ENCODE measurements around the gene NTN5. TPM values are rescaled to one million over a fixed set of nuclear protein-coding genes. Genes with fewer than 3 reads are reported as not detected.

NTN5 gene
- total RNA-seq, 1 experiment from 2014 or later = 0.57 TPM

GRCh38 chr19:48644839-48645619, 27.8 kb downstream of the NTN5 start:
- Mint-ChIP-seq H3K27me3 (ENCODE audit: unreplicated experiment) (peaks cover 69% of the 10 kb centered on the region), H3K4me3 (ENCODE audit: low read depth, unreplicated experiment) (peak overlapping the region; percentile 55), H3K4me1 (ENCODE audit: low read depth, unreplicated experiment) (peaks cover 20% of the 10 kb centered on the region), H3K36me3 (ENCODE audit: insufficient read depth, unreplicated experiment) (peaks cover 6% of the 10 kb centered on the region), H3K9me3 (ENCODE audit: low read depth, unreplicated experiment) (no peaks in the 10 kb centered on the region), H3K27ac (ENCODE audit: unreplicated experiment) (no peak overlapping the region)
- no TSS peak for BruUV-seq (replicated peaks)
- TF ChIP-seq CTCF (IDR thresholded peaks at IDR 0.05; ENCODE audit: unreplicated experiment) = no peak
- CTCF ChIA-PET = interaction anchor here (0.8 to 2.4 kb wide), 11 partner anchors 12 to 198 kb away, joined by 3 to 13 read pairs (median 5); no protein-coding TSS in a partner anchor
- DNase-seq = peak; percentile 72
- intact Hi-C loops (cut with micrococcal nuclease; ENCODE audit: unreplicated experiment) = loop anchor here (2.0 kb wide), 1 partner anchor 140 kb away; no protein-coding TSS in a partner anchor

- CTCF ChIA-PET = interaction anchor here (1.1 to 2.4 kb wide), 3 partner anchors 80 to 138 kb away, joined by 4 to 13 read pairs (median 7); no protein-coding TSS in a partner anchor
- intact Hi-C loops (cut with micrococcal nuclease; ENCODE audit: unreplicated experiment) = loop anchor here (2.0 kb wide), 1 partner anchor 140 kb away; no protein-coding TSS in a partner anchor
- Mint-ChIP-seq H3K27ac (ENCODE audit: unreplicated experiment) (no peak overlapping the region), H3K4me3 (ENCODE audit: low read depth, unreplicated experiment) (no peak overlapping the region), H3K27me3 (ENCODE audit: unreplicated experiment) (peaks cover 76% of the 10 kb centered on the region), H3K4me1 (ENCODE audit: low read depth, unreplicated experiment) (peaks cover 27% of the 10 kb centered on the region), H3K9me3 (ENCODE audit: low read depth, unreplicated experiment) (no peaks in the 10 kb centered on the region), H3K36me3 (ENCODE audit: insufficient read depth, unreplicated experiment) (peaks cover 6% of the 10 kb centered on the region)
- DNase-seq = no peak
- BruUV-seq (replicated peaks) = no TSS peak
- TF ChIP-seq CTCF (IDR thresholded peaks at IDR 0.05; ENCODE audit: unreplicated experiment) = no peak
These were observed 28.5 kb downstream of the NTN5 start for GRCh38 chr19:48644355-48644754.

- no peak for DNase-seq
- H3K4me3 Mint-ChIP-seq (ENCODE audit: low read depth, unreplicated experiment) = no peak overlapping the region
- BruUV-seq (replicated peaks) = no TSS peak
- CTCF ChIA-PET = interaction anchor here (0.5 to 1.1 kb wide), 2 partner anchors 12 to 248 kb away, joined by 3 to 8 read pairs; no protein-coding TSS in a partner anchor
- peaks cover 3% of the 10 kb centered on the region for H3K9me3 Mint-ChIP-seq (ENCODE audit: low read depth, unreplicated experiment)
- no peak overlapping the region for H3K27ac Mint-ChIP-seq (ENCODE audit: unreplicated experiment)
- peaks cover 19% of the 10 kb centered on the region for H3K36me3 Mint-ChIP-seq (ENCODE audit: insufficient read depth, unreplicated experiment)
- peaks cover 86% of the 10 kb centered on the region for H3K27me3 Mint-ChIP-seq (ENCODE audit: unreplicated experiment)
- intact Hi-C loops (cut with micrococcal nuclease; ENCODE audit: unreplicated experiment) = no loop called here
- peaks cover 42% of the 10 kb centered on the region for H3K4me1 Mint-ChIP-seq (ENCODE audit: low read depth, unreplicated experiment)
- no peak for TF ChIP-seq CTCF (IDR thresholded peaks at IDR 0.05; ENCODE audit: unreplicated experiment)
These were observed 30.0 kb downstream of the NTN5 start for GRCh38 chr19:48642862-48643261.

- no peak for TF ChIP-seq CTCF (IDR thresholded peaks at IDR 0.05; ENCODE audit: unreplicated experiment)
- H3K27ac Mint-ChIP-seq (ENCODE audit: unreplicated experiment) = no peak overlapping the region
- DNase-seq = no peak
- H3K4me3 Mint-ChIP-seq (ENCODE audit: low read depth, unreplicated experiment) = no peak overlapping the region
- H3K9me3 Mint-ChIP-seq (ENCODE audit: low read depth, unreplicated experiment) = peaks cover 3% of the 10 kb centered on the region
- intact Hi-C loops (cut with micrococcal nuclease; ENCODE audit: unreplicated experiment) = no loop called here
- BruUV-seq (replicated peaks) = no TSS peak
- H3K27me3 Mint-ChIP-seq (ENCODE audit: unreplicated experiment) = peaks cover 77% of the 10 kb centered on the region
- H3K36me3 Mint-ChIP-seq (ENCODE audit: insufficient read depth, unreplicated experiment) = peaks cover 29% of the 10 kb centered on the region
- CTCF ChIA-PET = interaction anchor here (0.6 to 1.1 kb wide), 3 partner anchors 13 to 69 kb away, joined by 3 to 8 read pairs (median 4); no protein-coding TSS in a partner anchor
- H3K4me1 Mint-ChIP-seq (ENCODE audit: low read depth, unreplicated experiment) = peaks cover 41% of the 10 kb centered on the region
These were observed 31.0 kb downstream of the NTN5 start for GRCh38 chr19:48641850-48642249.

Measured in Calu3 (cell line).